HepG2 (cell line): ENCODE results near the gene HTRA2. TPM values are rescaled to one million over a fixed set of nuclear protein-coding genes. Genes with fewer than 3 reads are reported as not detected.

Experiments used
- AFF4 ChIP-seq: sonication (generic); formaldehyde crosslinking; IDR thresholded peaks from 2 replicates; pipeline ENCODE4 v1.4.0; 2020; ENCODE audit warnings: missing genetic modification reagents
- FUBP1 ChIP-seq: sonication (generic); formaldehyde crosslinking; IDR thresholded peaks from 2 replicates; pipeline ENCODE4 v1.5.1; 2020; ENCODE audit warnings: missing genetic modification reagents, mild to moderate bottlenecking, borderline replicate concordance
- HDAC6 ChIP-seq: fragments of 200-600 bp; sonication (generic); IDR thresholded peaks from 2 replicates; pipeline ENCODE4 v1.7.0; 2017; ENCODE audit warnings: mild to moderate bottlenecking, antibody characterized with exemption, low read length, low read depth
- HNRNPL ChIP-seq: fragments of 200-400 bp; formaldehyde crosslinking; IDR thresholded peaks from 2 replicates; pipeline ENCODE4 v1.6.1; 2017; ENCODE audit warnings: mild to moderate bottlenecking, low read depth, low read length
- KDM5A ChIP-seq: fragments of 200-600 bp; sonication (generic); IDR thresholded peaks from 2 replicates; pipeline ENCODE4 v1.7.0; 2018; ENCODE audit warnings: antibody characterized with exemption, mild to moderate bottlenecking, low read length, borderline replicate concordance
- NAIF1 ChIP-seq: sonication (generic); formaldehyde crosslinking; IDR thresholded peaks from 2 replicates; pipeline ENCODE4 v1.5.0; 2020; ENCODE audit warnings: mild to moderate bottlenecking, missing genetic modification reagents, borderline replicate concordance
- PAF1 ChIP-seq: IDR thresholded peaks from 2 replicates; pipeline ENCODE4 v1.6.1; 2016; ENCODE audit warnings: missing genetic modification reagents, missing compliant biosample characterization
- PRDM4 ChIP-seq: sonication (generic); formaldehyde crosslinking; IDR thresholded peaks from 2 replicates; pipeline ENCODE4 v1.9.0; 2021; ENCODE audit warnings: missing genetic modification reagents, borderline replicate concordance
- TARDBP ChIP-seq: sonication (generic); formaldehyde crosslinking; IDR thresholded peaks from 2 replicates; pipeline ENCODE4 v1.8.0; 2022; ENCODE audit warnings: mild to moderate bottlenecking, missing genetic modification reagents
- ZBTB20 ChIP-seq: sonication (generic); formaldehyde crosslinking; IDR thresholded peaks from 2 replicates; pipeline ENCODE4 v1.8.1; 2023; ENCODE audit warnings: missing genetic modification reagents, low read depth, mild to moderate bottlenecking, borderline replicate concordance
- ZNF260 ChIP-seq: sonication (generic); formaldehyde crosslinking; IDR thresholded peaks from 2 replicates; pipeline ENCODE4 v1.4.0; 2020; ENCODE audit warnings: missing genetic modification reagents, low read depth, mild to moderate bottlenecking, borderline replicate concordance
- ZNF331 ChIP-seq: sonication (generic); formaldehyde crosslinking; IDR thresholded peaks from 2 replicates; pipeline ENCODE4 v1.4.0; 2020; ENCODE audit warnings: missing genetic modification reagents
- ZNF34 ChIP-seq: sonication (generic); formaldehyde crosslinking; IDR thresholded peaks from 2 replicates; pipeline ENCODE4 v1.4.0; 2020; ENCODE audit warnings: mild to moderate bottlenecking, missing genetic modification reagents, borderline replicate concordance
- ZNF383 ChIP-seq: sonication (generic); formaldehyde crosslinking; IDR thresholded peaks from 2 replicates; pipeline ENCODE4 v1.4.0; 2020; ENCODE audit warnings: missing genetic modification reagents, mild to moderate bottlenecking, borderline replicate concordance
- ZNF512 ChIP-seq: sonication (generic); formaldehyde crosslinking; IDR thresholded peaks from 2 replicates; pipeline ENCODE4 v1.4.0; 2020; ENCODE audit warnings: mild to moderate bottlenecking, missing genetic modification reagents
- ZNF75D ChIP-seq: sonication (generic); formaldehyde crosslinking; IDR thresholded peaks from 2 replicates; pipeline ENCODE4 v1.8.1; 2023; ENCODE audit warnings: missing genetic modification reagents, mild to moderate bottlenecking, borderline replicate concordance
- ZSCAN30 ChIP-seq: sonication (generic); formaldehyde crosslinking; IDR thresholded peaks from 2 replicates; pipeline ENCODE4 v1.5.0; 2020; ENCODE audit warnings: mild to moderate bottlenecking, missing genetic modification reagents
- polyA plus RNA-seq, 8 experiments: library from polyadenylated mRNA; depleted of rRNA in 3 of 8; stranded (reverse) in 7 of 8; unstranded in 1 of 8; fragments of >200 nt; fragmentation: Illumina TruSeq in 4 of 8; extraction: Trizol in 4 of 8; gene quantifications; 2 replicates each; pipeline versions ENCODE4 v1.2.1 to v1.2.3, GENCODE V29; 2011 to 2016; ENCODE audit warnings: low read depth in 4 of 8, missing spikeins in 1 of 8, mixed read lengths in 1 of 8; ENCODE audit not compliant: insufficient read depth in 1 of 8
- total RNA-seq, 5 experiments: library from RNA; depleted of rRNA; stranded (reverse); fragments of >200 nt; fragmentation: Illumina TruSeq; extraction: Trizol; gene quantifications; 2 replicates each; pipeline ENCODE4 v1.2.3, GENCODE V29; 2016; ENCODE audit warnings: low read depth in 1 of 5

Gene HTRA2
- total and polyA plus RNA-seq, 2 of the 13 experiments (the other 11 are each of a cell fraction or from before 2014, with no cell fraction given), result 47.7 to 50.3 TPM

GRCh38 chr2:74486141-74486540 is 43.6 kb upstream of the HTRA2 start (continued):
- TF ChIP-seq HDAC6 (no peak), ZSCAN30 (CRISPR knock-in tag) (no peak), ZNF260 (no peak), TARDBP (CRISPR knock-in tag) (no peak), ZNF512 (CRISPR knock-in tag) (no peak), PRDM4 (CRISPR knock-in tag) (no peak), NAIF1 (CRISPR knock-in tag) (no peak), ZBTB20 (0 out of 2 replicates have a peak, but pooled peaks have one; percentile 55), HNRNPL (no peak), ZNF331 (CRISPR knock-in tag) (peak; percentile 44; the same call in 1 of the 2 replicates), PAF1 (CRISPR knock-in tag) (no peak), ZNF75D (CRISPR knock-in tag) (no peak), FUBP1 (no peak), KDM5A (no peak), AFF4 (CRISPR knock-in tag) (no peak), ZNF34 (CRISPR knock-in tag) (no peak), ZNF383 (CRISPR knock-in tag) (no peak)
